Stimulated activated CD8-positive, alpha-beta memory T cell treated with anti-CD3 and anti-CD28 coated beads, Interleukin-15, amount 100 ng/mL, for 4 hours (primary cell): ENCODE results near the gene COL6A2.
"Not testable (repeated sequence)": the region's sequence is repeated elsewhere in the genome, so short reads cannot be mapped to it uniquely, and the experiment has no call there.

ENCODE experiments used
- DNase-seq, 2 donors: peaks; one replicate each; pipeline ENCODE4 v3.0.0-alpha.2; 2020; ENCODE audit warnings: low read depth in 2 of 2

The COL6A2 gene

GRCh38 chr21:46172863-46173528, 75.1 kb downstream of the COL6A2 start:
- DNase-seq: no peak

- no peak for DNase-seq
Observed at GRCh38 chr21:46173573-46173972, 75.7 kb downstream of the COL6A2 start.

- DNase-seq: not testable (repeated sequence)
Observed at GRCh38 chr21:46176443-46177129, 78.7 kb downstream of the COL6A2 start.

GRCh38 chr21:46178961-46179360, 81.0 kb downstream of the COL6A2 start:
- no peak for DNase-seq
